Breast epithelium (tissue), 4 donors: Measurements from ENCODE around the gene PUS3. TPM values are rescaled to one million over a fixed set of nuclear protein-coding genes. Genes with fewer than 3 reads are reported as not detected.
A peak's percentile ranks its signal among the peaks of the same experiment; 100 is the strongest.

Experiments
- DNase-seq, 2 donors: peaks; one replicate each; pipeline ENCODE4 v3.0.0-alpha.2; 2019; ENCODE audit warnings: low spot score in 2 of 2
- H3K27ac ChIP-seq, 2 donors: fragments of 200-600 bp; sonication (generic) in 1 of 2; one replicate each; pipeline ENCODE4 v1.5.1; 2016 to 2019; ENCODE audit warnings: mild to moderate bottlenecking in 1 of 2
- H3K27me3 ChIP-seq, 2 donors: fragments of 200-600 bp; sonication (generic) in 1 of 2; one replicate each; pipeline versions ENCODE4 v1.5.1 to v1.6.0; 2017 to 2019; ENCODE audit warnings: control low read depth in 1 of 2, mild to moderate bottlenecking in 1 of 2
- H3K36me3 ChIP-seq: fragments of 200-600 bp; one replicate; pipeline ENCODE4 v1.5.1; 2019
- H3K4me1 ChIP-seq, 2 donors: fragments of 200-600 bp; sonication (generic); one replicate each; pipeline ENCODE4 v1.5.1; 2016 to 2019; ENCODE audit warnings: control low read depth in 1 of 2
- H3K4me3 ChIP-seq, 3 donors: fragments of 200-600 bp; sonication (generic); 1 replicate in 2 of 3; 2 replicates in 1 of 3; pipeline ENCODE4 v1.5.1; 2016 to 2019; ENCODE audit warnings: mild to moderate bottlenecking in 3 of 3, moderate library complexity in 2 of 3
- H3K9me3 ChIP-seq, 2 donors: fragments of 200-600 bp; sonication (generic) in 1 of 2; one replicate each; pipeline ENCODE4 v1.5.1; 2016 to 2019; ENCODE audit warnings: control low read depth in 1 of 2
- POLR2A ChIP-seq: fragments of 450-650 bp; IDR thresholded peaks from one replicate; pipeline ENCODE4 v1.6.1; 2016; ENCODE audit warnings: antibody characterized with exemption, mild to moderate bottlenecking, moderate library complexity
- POLR2AphosphoS5 ChIP-seq, 3 donors: sonication (generic); formaldehyde crosslinking; IDR thresholded peaks; one replicate each; pipeline ENCODE4 v1.6.1; 2017; ENCODE audit warnings: antibody characterized with exemption in 3 of 3
- intact Hi-C: fragments of 100-400 bp; cut with DNase I; formaldehyde crosslinking; loops from one replicate; pipeline ENCODE4 v1.15.1; 2023; ENCODE audit warnings: low total_unique reads
- total RNA-seq, 3 donors: library from RNA; depleted of rRNA; stranded (reverse); fragments of >200 nt; gene quantifications; one replicate each; pipeline ENCODE4 v1.1.0, GENCODE V29; 2016
- TF ChIP-seq, protein P1 (sequence below), 3 donors: fragments of 450-650 bp; IDR thresholded peaks; one replicate each; pipeline ENCODE4 v1.5.1; 2016 to 2017; ENCODE audit warnings: antibody characterized with exemption in 3 of 3, mild to moderate bottlenecking in 3 of 3, moderate library complexity in 3 of 3

PUS3 gene
- total RNA-seq, 3 donors from 2014 or later, result 5.6 to 10.2 (median 8.6) TPM

- Histone ChIP-seq H3K27me3 (no peaks in the 10 kb centered on the region), H3K9me3 (no peaks in the 10 kb centered on the region), H3K36me3 (no peaks in the 10 kb centered on the region), H3K4me3 (no peak overlapping the region), H3K27ac (no peak overlapping the region), H3K4me1 (no peaks in the 10 kb centered on the region)
- intact Hi-C loops, result no loop called here
- TF ChIP-seq, protein P1, sequence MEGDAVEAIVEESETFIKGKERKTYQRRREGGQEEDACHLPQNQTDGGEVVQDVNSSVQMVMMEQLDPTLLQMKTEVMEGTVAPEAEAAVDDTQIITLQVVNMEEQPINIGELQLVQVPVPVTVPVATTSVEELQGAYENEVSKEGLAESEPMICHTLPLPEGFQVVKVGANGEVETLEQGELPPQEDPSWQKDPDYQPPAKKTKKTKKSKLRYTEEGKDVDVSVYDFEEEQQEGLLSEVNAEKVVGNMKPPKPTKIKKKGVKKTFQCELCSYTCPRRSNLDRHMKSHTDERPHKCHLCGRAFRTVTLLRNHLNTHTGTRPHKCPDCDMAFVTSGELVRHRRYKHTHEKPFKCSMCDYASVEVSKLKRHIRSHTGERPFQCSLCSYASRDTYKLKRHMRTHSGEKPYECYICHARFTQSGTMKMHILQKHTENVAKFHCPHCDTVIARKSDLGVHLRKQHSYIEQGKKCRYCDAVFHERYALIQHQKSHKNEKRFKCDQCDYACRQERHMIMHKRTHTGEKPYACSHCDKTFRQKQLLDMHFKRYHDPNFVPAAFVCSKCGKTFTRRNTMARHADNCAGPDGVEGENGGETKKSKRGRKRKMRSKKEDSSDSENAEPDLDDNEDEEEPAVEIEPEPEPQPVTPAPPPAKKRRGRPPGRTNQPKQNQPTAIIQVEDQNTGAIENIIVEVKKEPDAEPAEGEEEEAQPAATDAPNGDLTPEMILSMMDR (IDR thresholded peaks at IDR 0.05), result no peak
- TF ChIP-seq POLR2AphosphoS5 (IDR thresholded peaks at IDR 0.05) (no peak), POLR2A (no peak)
- no peak for DNase-seq
Measured at GRCh38 chr11:125925247-125925740, 22.3 kb upstream of the PUS3 start.

GRCh38 chr11:125924384-125925007 lies 21.5 kb upstream of the PUS3 start:
- H3K27me3 ChIP-seq, result no peaks in the 10 kb centered on the region
- no peak for DNase-seq
- H3K27ac ChIP-seq, result no peak overlapping the region
- no peaks in the 10 kb centered on the region for H3K36me3 ChIP-seq
- intact Hi-C loops, result no loop called here
- no peak overlapping the region for H3K4me3 ChIP-seq
- H3K9me3 ChIP-seq, result no peaks in the 10 kb centered on the region
- TF ChIP-seq, protein P1 (IDR thresholded peaks at IDR 0.05), result no peak
- TF ChIP-seq POLR2AphosphoS5 (IDR thresholded peaks at IDR 0.05), result no peak
- no peaks in the 10 kb centered on the region for H3K4me1 ChIP-seq

DNA sequence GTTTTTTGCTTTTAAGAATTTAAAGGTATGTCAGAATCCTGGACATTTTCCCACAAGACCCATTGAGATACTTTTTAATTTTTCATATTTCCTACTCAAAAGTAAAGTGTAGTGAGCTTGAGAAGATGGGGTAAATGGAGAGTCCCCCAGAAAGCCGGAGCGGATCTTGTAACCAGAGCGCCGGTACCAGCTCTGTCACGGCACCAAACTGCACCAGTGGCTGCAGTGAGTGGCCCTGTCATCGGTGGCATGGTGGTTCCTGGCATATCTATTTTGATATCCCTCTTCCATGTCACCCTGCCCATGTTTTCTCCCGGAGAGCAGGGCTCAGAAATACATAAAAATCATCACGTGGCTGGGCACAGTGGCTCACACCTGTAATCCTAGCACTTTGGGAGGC lies 20.6 kb upstream of the PUS3 start:
- no peak for DNase-seq
- intact Hi-C loops, result no loop called here
- Histone ChIP-seq H3K9me3 (no peaks in the 10 kb centered on the region), H3K4me1 (no peaks in the 10 kb centered on the region), H3K4me3 (no peak overlapping the region), H3K36me3 (no peaks in the 10 kb centered on the region), H3K27ac (no peak overlapping the region), H3K27me3 (no peaks in the 10 kb centered on the region)
- TF ChIP-seq POLR2AphosphoS5 (IDR thresholded peaks at IDR 0.05) (no peak), POLR2A (no peak)
- TF ChIP-seq, protein P1 (IDR thresholded peaks at IDR 0.05), result no peak

DNA sequence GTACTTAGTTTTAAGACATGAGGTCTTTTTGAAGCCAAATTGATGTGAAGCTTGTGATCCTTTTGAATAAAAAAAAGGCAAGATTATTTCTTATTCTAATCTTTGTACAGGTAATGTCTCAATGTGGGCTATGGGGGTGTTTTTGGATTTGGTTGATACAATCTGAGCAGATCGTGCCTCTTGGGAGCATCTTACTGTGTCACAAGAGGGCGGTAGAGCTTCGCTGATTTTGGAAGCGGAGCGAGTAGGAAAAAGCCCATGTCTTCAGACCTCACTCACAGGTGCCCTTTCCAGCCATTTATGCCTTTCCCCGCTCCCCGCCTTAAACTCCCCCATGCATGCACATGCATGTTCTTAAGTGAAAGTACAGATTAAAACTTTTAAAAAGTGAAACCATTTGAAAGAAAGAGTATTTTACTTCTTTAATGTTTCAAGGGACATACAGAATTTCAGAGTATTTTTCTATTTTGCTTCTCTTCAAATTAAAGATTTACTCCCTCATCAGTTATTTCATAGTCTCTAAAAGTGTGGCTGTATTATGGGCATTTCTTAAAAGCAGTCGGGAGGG lies 20.1 kb upstream of the PUS3 start:
- Histone ChIP-seq H3K27ac (no peak overlapping the region), H3K27me3 (no peaks in the 10 kb centered on the region), H3K9me3 (no peaks in the 10 kb centered on the region), H3K4me1 (no peaks in the 10 kb centered on the region), H3K4me3 (no peak overlapping the region), H3K36me3 (no peaks in the 10 kb centered on the region)
- TF ChIP-seq POLR2AphosphoS5 (IDR thresholded peaks at IDR 0.05) (no peak), POLR2A (no peak)
- TF ChIP-seq, protein P1 (IDR thresholded peaks at IDR 0.05), result peak; percentile 32 to 81 (median 73)
- peak in 1 of 2 donors; percentile 48 for DNase-seq
- intact Hi-C loops, result no loop called here

- intact Hi-C loops, result no loop called here
- no peak for DNase-seq
- TF ChIP-seq POLR2AphosphoS5 (IDR thresholded peaks at IDR 0.05) (no peak), POLR2A (no peak)
- TF ChIP-seq, protein P1 (IDR thresholded peaks at IDR 0.05), result no peak
- H3K27ac ChIP-seq, result no peak overlapping the region
- H3K4me3 ChIP-seq, result no peak overlapping the region
- no peaks in the 10 kb centered on the region for H3K9me3 ChIP-seq
- H3K27me3 ChIP-seq, result no peaks in the 10 kb centered on the region
- no peaks in the 10 kb centered on the region for H3K36me3 ChIP-seq
- no peaks in the 10 kb centered on the region for H3K4me1 ChIP-seq
Measured at GRCh38 chr11:125922156-125922555, 19.1 kb upstream of the PUS3 start.
